Mesendoderm (in vitro differentiated cells): ENCODE data around the gene CPNE8.

Experiments used
- DNase-seq: peaks from one replicate; pipeline ENCODE4 v3.0.0; 2013
- H2AK5ac ChIP-seq: 2 replicates; pipeline ENCODE4 v1.6.1; 2013; ENCODE audit warnings: low read length, inconsistent platforms
- H2BK120ac ChIP-seq: 2 replicates; pipeline ENCODE4 v1.6.1; 2013; ENCODE audit warnings: low read depth, mild to moderate bottlenecking, low read length, moderate library complexity, mixed read lengths
- H2BK15ac ChIP-seq: replicated peaks from 2 replicates; pipeline ENCODE4 v1.6.1; 2013; ENCODE audit warnings: low read depth, mild to moderate bottlenecking, moderate library complexity
- H2BK5ac ChIP-seq: 2 replicates; pipeline ENCODE4 v1.6.1; 2013; ENCODE audit warnings: low read length, inconsistent platforms
- H3K18ac ChIP-seq: 2 replicates; pipeline ENCODE4 v1.6.1; 2013; ENCODE audit warnings: mild to moderate bottlenecking, low read length, mixed read lengths
- H3K23ac ChIP-seq: one replicate; pipeline ENCODE4 v1.6.1; 2013; ENCODE audit warnings: low read length
- H3K27ac ChIP-seq: 2 replicates; pipeline ENCODE4 v1.5.1; 2013; ENCODE audit warnings: low read depth, mild to moderate bottlenecking, inconsistent platforms, low read length, moderate library complexity
- H3K27me3 ChIP-seq: 2 replicates; pipeline ENCODE4 v1.6.1; 2013; ENCODE audit warnings: low read length, control low read depth, mild to moderate bottlenecking, inconsistent platforms; ENCODE audit not compliant: insufficient read depth, poor library complexity
- H3K36me3 ChIP-seq: 2 replicates; pipeline ENCODE4 v1.6.1; 2013; ENCODE audit warnings: low read length, inconsistent platforms; ENCODE audit not compliant: control insufficient read depth, insufficient read depth
- H3K4ac ChIP-seq: one replicate; pipeline ENCODE4 v1.6.1; 2013; ENCODE audit warnings: low read depth, mild to moderate bottlenecking, low read length, moderate library complexity
- H3K4me1 ChIP-seq: 2 replicates; pipeline ENCODE4 v1.6.1; 2013; ENCODE audit warnings: low read depth, low read length, inconsistent platforms; ENCODE audit not compliant: control insufficient read depth
- H3K4me2 ChIP-seq: 2 replicates; pipeline ENCODE4 v1.6.1; 2013; ENCODE audit warnings: low read length
- H3K4me3 ChIP-seq: 2 replicates; pipeline ENCODE4 v1.5.1; 2013; ENCODE audit warnings: mild to moderate bottlenecking, low read length
- H3K56ac ChIP-seq: one replicate; pipeline ENCODE4 v1.6.1; 2013; ENCODE audit warnings: low read length
- H3K79me1 ChIP-seq: 2 replicates; pipeline ENCODE4 v1.6.1; 2013; ENCODE audit warnings: low read length, inconsistent platforms
- H3K79me2 ChIP-seq: 2 replicates; pipeline ENCODE4 v1.6.1; 2013; ENCODE audit warnings: mild to moderate bottlenecking, low read length; ENCODE audit not compliant: control insufficient read depth, insufficient read depth
- H3K9ac ChIP-seq: 2 replicates; pipeline ENCODE4 v1.6.1; 2013; ENCODE audit warnings: low read length, inconsistent platforms
- H4K5ac ChIP-seq: one replicate; pipeline ENCODE4 v1.6.1; 2013; ENCODE audit warnings: low read length
- H4K8ac ChIP-seq: one replicate; pipeline ENCODE4 v1.6.1; 2013; ENCODE audit warnings: low read depth, mild to moderate bottlenecking, control low read depth, low read length, moderate library complexity
- WGBS: extraction: QIAGEN DNeasy Blood & Tissue Kit; methylation state at CpG from one replicate; pipeline ENCODE4 v1.1.7; 2013; ENCODE audit warnings: low lambda C conversion rate, missing lambda C conversion rate; ENCODE audit not compliant: insufficient coverage; ENCODE audit errors: extremely low coverage; 5-methylcytosine and 5-hydroxymethylcytosine counted together

CPNE8 gene

DNA sequence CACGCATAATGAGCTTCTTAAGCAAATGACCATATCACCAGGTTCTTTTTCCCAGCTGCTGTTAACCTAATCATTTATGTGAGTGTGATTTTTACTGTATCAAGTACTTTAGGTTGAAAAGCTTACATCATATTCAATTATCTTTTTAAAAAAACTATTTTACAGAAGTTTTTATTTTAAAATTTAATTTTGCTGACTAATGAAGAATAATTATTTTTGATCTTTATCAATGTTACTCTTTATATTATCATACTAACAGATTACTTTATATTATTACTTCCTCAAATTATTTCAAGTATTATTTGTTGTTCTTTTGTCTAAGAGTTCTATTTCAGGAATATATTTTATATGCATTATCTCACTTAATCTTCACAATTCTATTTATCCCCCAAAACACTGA, 236.3 kb downstream of the CPNE8 start:
- no peak overlapping the region for H3K4ac ChIP-seq
- no peak overlapping the region for H3K56ac ChIP-seq
- H3K27ac ChIP-seq: no peak overlapping the region
- no peaks in the 10 kb centered on the region for H3K36me3 ChIP-seq
- no peaks in the 10 kb centered on the region for H3K27me3 ChIP-seq
- H3K4me1 ChIP-seq: no peaks in the 10 kb centered on the region
- H2AK5ac ChIP-seq: no peak overlapping the region
- H4K5ac ChIP-seq: no peak overlapping the region
- H4K8ac ChIP-seq: no peak overlapping the region
- no peaks in the 10 kb centered on the region for H3K79me1 ChIP-seq
- no peaks in the 10 kb centered on the region for H3K79me2 ChIP-seq
- no CpG with 5 or more reads among the region's 1 CpG for WGBS
- no peak overlapping the region for H2BK120ac ChIP-seq
- H3K9ac ChIP-seq: no peak overlapping the region
- no peak overlapping the region for H3K4me2 ChIP-seq
- no peak overlapping the region for H2BK15ac ChIP-seq
- no peak overlapping the region for H3K23ac ChIP-seq
- no peak for DNase-seq
- H2BK5ac ChIP-seq: no peak overlapping the region
- no peak overlapping the region for H3K18ac ChIP-seq
- H3K4me3 ChIP-seq: no peak overlapping the region

DNA sequence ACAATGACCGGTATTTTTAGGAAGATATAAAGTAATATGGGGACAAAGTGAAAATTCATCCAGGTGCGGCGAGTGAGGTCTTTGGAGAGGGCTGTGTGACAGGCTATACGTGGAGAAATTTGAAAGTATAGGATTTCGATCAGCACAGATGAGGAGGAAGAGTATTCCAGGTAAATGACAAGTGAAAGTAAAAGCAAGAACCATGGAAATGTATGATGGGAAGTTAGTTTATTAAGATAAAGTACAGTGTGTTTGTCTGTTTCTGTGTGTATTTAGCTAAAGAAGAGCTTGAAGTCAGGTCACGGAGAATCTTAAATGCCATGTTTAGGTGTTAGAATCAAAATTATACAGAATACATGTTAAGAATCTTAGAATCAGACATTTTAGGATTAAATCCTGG, 239.0 kb downstream of the CPNE8 start:
- H3K9ac ChIP-seq: no peak overlapping the region

DNA sequence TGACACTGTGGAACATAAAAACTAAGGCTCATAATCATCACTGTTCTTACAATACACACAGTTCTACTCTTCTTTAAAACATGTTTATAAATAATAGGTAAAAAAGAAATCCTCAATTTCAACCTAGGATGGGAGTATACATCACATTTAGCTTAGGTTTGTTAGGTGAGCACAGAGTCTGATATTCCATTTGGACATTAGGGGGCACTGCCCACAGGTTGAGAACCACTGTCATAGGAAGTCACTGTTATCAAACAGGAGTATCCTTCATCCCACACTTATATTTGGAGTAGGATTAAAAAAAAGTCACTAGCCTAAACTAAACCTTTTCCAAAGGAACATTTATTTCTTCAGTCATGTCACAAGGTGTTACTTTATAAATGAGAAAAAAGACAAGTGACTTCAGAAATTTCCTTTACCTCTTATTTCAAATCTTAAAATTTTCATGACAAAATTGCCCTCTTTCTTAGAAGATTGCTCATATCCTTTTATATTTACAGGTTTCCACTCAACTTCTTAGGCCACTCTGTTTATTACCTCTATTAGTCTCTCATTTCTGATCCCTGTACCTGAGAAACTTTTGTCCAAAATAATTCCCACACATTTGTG, 240.6 kb downstream of the CPNE8 start:
- no peak overlapping the region for H3K56ac ChIP-seq
- H2BK5ac ChIP-seq: no peak overlapping the region
- H3K36me3 ChIP-seq: no peaks in the 10 kb centered on the region
- H3K23ac ChIP-seq: no peak overlapping the region
- no peaks in the 10 kb centered on the region for H3K4me1 ChIP-seq
- no peak overlapping the region for H3K4me2 ChIP-seq
- no peak overlapping the region for H4K5ac ChIP-seq
- no peak overlapping the region for H3K9ac ChIP-seq
- no peaks in the 10 kb centered on the region for H3K27me3 ChIP-seq
- H3K4me3 ChIP-seq: no peak overlapping the region
- no peak overlapping the region for H3K27ac ChIP-seq
- no peak overlapping the region for H2BK15ac ChIP-seq
- no peak overlapping the region for H2AK5ac ChIP-seq
- no peak overlapping the region for H3K18ac ChIP-seq
- no peaks in the 10 kb centered on the region for H3K79me2 ChIP-seq
- no peaks in the 10 kb centered on the region for H3K79me1 ChIP-seq
- H2BK120ac ChIP-seq: no peak overlapping the region
- no peak overlapping the region for H4K8ac ChIP-seq
- H3K4ac ChIP-seq: no peak overlapping the region
- peak; percentile 58 for DNase-seq

More for the DNA sequence above, 239.0 kb downstream of the CPNE8 start:
- no peak overlapping the region for H2BK15ac ChIP-seq
- no peak overlapping the region for H3K4me3 ChIP-seq
- H3K79me2 ChIP-seq: no peaks in the 10 kb centered on the region
- no peak overlapping the region for H3K27ac ChIP-seq
- no peak overlapping the region for H3K4ac ChIP-seq
- no peaks in the 10 kb centered on the region for H3K36me3 ChIP-seq
- no peak for DNase-seq
- no peaks in the 10 kb centered on the region for H3K79me1 ChIP-seq
- no peak overlapping the region for H4K8ac ChIP-seq
- no peaks in the 10 kb centered on the region for H3K27me3 ChIP-seq
- no peak overlapping the region for H3K56ac ChIP-seq
- no peaks in the 10 kb centered on the region for H3K4me1 ChIP-seq
- no peak overlapping the region for H4K5ac ChIP-seq
- H3K23ac ChIP-seq: no peak overlapping the region
- WGBS: no CpG with 5 or more reads among the region's 6 CpGs
- no peak overlapping the region for H2AK5ac ChIP-seq
- H3K18ac ChIP-seq: no peak overlapping the region
- no peak overlapping the region for H3K4me2 ChIP-seq
- no peak overlapping the region for H2BK120ac ChIP-seq
- no peak overlapping the region for H2BK5ac ChIP-seq

DNA sequence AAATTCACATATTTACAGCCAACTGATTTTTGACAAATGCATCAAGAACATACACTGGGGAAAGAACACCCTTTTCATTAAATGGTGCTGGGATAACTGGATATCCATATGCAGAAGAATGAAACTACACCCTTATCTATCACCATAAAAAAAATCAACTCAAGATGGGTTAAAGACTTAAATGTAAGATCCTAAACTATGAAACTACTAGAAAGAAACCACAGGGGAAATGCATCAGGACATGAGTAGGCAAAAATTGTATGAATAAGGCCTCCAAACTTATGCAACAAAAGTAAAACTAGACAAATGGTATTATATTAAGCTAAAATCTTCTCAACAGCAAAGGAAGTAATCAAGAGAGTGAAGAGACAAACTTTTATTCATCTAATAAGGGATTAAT, 242.6 kb downstream of the CPNE8 start:
- Histone ChIP-seq H2AK5ac (no peak overlapping the region), H3K79me2 (no peaks in the 10 kb centered on the region), H3K18ac (no peak overlapping the region), H3K36me3 (no peaks in the 10 kb centered on the region), H4K8ac (no peak overlapping the region), H3K79me1 (no peaks in the 10 kb centered on the region), H2BK5ac (no peak overlapping the region), H2BK120ac (no peak overlapping the region), H3K27me3 (no peaks in the 10 kb centered on the region), H3K56ac (no peak overlapping the region), H3K4me1 (no peaks in the 10 kb centered on the region), H4K5ac (no peak overlapping the region), H3K4ac (no peak overlapping the region), H3K23ac (no peak overlapping the region), H3K4me2 (no peak overlapping the region), H2BK15ac (no peak overlapping the region), H3K27ac (no peak overlapping the region), H3K4me3 (no peak overlapping the region), H3K9ac (no peak overlapping the region)
- no peak for DNase-seq

DNA sequence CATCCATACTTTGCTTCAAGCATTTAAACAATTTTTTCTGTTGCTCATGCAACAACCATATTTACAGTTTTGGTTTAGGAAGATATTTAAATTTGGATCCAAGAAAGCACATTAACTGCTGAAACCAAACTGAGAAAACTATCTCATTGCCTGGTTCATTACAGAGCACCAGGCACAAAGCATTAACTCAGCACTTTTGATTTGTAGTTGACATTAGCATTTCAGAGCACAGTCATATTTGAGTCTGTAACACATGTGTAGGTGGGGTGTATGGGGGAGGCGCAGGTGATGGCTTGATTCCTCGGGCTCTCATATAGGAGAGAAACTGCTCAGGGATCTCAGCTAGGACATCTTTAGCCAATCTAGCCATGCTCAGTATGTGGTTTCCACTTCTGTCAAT, 251.7 kb downstream of the CPNE8 start:
- Histone ChIP-seq H3K4ac (no peak overlapping the region), H3K4me2 (no peak overlapping the region), H3K4me3 (no peak overlapping the region), H3K79me2 (no peaks in the 10 kb centered on the region), H3K4me1 (no peaks in the 10 kb centered on the region), H4K8ac (no peak overlapping the region), H3K27ac (no peak overlapping the region), H3K18ac (no peak overlapping the region), H3K9ac (no peak overlapping the region), H3K79me1 (no peaks in the 10 kb centered on the region), H3K36me3 (no peaks in the 10 kb centered on the region), H2BK5ac (no peak overlapping the region), H3K56ac (no peak overlapping the region), H2BK120ac (no peak overlapping the region), H4K5ac (no peak overlapping the region), H2BK15ac (no peak overlapping the region), H3K27me3 (no peaks in the 10 kb centered on the region), H3K23ac (no peak overlapping the region), H2AK5ac (no peak overlapping the region)
- DNase-seq: no peak
- WGBS: no CpG with 5 or more reads among the region's 2 CpGs

DNA sequence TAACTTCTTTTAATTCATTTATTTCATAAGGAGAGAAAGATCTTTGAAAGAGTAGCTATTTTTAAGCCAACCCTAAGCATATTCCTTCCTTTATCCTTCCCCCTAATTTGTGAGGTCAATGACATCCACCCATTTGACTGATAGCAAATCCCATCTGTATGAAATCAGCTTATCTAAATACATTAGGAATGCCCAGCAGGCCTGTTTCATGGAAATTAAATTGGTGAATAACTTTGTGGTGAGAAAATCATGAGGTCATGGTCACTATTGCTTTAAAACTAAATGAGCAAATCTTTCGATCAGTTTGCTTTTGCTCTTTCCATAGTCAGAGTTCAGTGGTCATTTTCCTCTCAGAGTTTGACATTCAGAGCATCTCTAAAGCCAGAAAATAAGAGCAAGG, 256.6 kb downstream of the CPNE8 start:
- Histone ChIP-seq H3K4me3 (no peak overlapping the region), H2BK120ac (no peak overlapping the region), H2BK15ac (no peak overlapping the region), H3K18ac (no peak overlapping the region), H3K79me2 (no peaks in the 10 kb centered on the region), H3K36me3 (no peaks in the 10 kb centered on the region), H3K27me3 (no peaks in the 10 kb centered on the region), H4K5ac (no peak overlapping the region), H3K4me1 (no peaks in the 10 kb centered on the region), H3K9ac (no peak overlapping the region), H3K4me2 (no peak overlapping the region), H2BK5ac (no peak overlapping the region), H3K56ac (no peak overlapping the region), H3K79me1 (no peaks in the 10 kb centered on the region), H4K8ac (no peak overlapping the region), H3K27ac (no peak overlapping the region), H3K4ac (no peak overlapping the region), H3K23ac (no peak overlapping the region), H2AK5ac (no peak overlapping the region)
- WGBS: no CpG with 5 or more reads among the region's 1 CpG
- peak; percentile 42 for DNase-seq
